ENCODE results near the gene NR2F6. TPM values are rescaled to one million over a fixed set of nuclear protein-coding genes. Genes with fewer than 3 reads are reported as not detected.

Gene NR2F6
- total RNA-seq, 4 donors from 2014 or later = 7.1 to 47.7 (median 10.7) TPM

DNA sequence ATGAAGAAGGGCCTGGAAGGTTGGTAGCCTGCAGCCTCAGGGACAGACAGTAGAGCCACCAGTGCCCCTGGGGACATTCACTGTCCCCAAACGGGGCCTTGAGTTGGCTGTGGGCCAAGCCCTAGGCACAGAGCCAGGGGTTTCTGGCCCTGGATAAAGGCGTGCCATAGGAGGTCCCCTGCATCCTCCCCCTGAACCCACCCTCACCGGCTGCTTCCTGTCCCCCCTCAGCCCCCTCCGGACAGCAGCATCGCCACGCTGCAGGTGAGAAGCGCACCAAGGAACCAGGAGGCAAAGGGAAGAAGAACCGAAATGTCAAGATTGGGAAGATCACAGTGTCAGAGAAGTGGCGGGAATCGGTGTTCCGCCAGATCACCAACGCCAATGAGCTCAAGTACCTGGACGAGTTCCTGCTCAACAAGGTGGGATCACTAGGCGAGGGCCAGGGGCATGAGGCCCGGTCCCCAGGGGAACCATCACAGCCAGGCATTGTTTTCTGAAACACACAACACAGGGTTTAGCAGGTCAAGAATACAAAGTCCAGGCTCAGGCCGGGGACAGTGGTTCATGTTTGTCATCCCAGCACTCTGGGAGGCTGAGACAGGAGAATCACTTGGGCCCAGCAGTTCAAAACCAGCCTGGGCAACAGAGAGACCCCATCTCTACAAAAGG lies 45.2 kb downstream of the NR2F6 start:
- TF ChIP-seq, protein P1, sequence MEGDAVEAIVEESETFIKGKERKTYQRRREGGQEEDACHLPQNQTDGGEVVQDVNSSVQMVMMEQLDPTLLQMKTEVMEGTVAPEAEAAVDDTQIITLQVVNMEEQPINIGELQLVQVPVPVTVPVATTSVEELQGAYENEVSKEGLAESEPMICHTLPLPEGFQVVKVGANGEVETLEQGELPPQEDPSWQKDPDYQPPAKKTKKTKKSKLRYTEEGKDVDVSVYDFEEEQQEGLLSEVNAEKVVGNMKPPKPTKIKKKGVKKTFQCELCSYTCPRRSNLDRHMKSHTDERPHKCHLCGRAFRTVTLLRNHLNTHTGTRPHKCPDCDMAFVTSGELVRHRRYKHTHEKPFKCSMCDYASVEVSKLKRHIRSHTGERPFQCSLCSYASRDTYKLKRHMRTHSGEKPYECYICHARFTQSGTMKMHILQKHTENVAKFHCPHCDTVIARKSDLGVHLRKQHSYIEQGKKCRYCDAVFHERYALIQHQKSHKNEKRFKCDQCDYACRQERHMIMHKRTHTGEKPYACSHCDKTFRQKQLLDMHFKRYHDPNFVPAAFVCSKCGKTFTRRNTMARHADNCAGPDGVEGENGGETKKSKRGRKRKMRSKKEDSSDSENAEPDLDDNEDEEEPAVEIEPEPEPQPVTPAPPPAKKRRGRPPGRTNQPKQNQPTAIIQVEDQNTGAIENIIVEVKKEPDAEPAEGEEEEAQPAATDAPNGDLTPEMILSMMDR (IDR thresholded peaks at IDR 0.05; ENCODE audit: low read depth) = no peak

DNA sequence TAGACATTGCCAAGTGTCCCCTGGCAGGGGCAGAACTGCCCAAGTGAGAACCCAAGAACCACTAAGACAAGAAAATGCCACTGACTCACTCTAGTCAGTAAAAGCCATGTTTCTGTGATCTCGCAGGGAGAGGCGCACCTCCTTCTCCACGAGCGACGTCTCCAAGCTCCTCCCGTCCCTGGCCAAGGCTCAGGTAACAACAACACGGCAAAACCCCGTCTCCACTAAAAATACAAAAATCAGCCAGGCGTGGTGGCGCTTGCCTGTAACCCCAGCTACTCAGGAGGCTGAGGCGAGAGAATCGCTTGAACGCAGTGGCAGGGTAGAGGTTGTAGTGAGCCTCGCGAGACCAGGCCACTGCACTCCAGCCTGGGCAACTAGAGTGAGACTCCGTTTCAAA lies 48.1 kb downstream of the NR2F6 start:
- TF ChIP-seq, protein P1 (IDR thresholded peaks at IDR 0.05; ENCODE audit: low read depth) = no peak

DNA sequence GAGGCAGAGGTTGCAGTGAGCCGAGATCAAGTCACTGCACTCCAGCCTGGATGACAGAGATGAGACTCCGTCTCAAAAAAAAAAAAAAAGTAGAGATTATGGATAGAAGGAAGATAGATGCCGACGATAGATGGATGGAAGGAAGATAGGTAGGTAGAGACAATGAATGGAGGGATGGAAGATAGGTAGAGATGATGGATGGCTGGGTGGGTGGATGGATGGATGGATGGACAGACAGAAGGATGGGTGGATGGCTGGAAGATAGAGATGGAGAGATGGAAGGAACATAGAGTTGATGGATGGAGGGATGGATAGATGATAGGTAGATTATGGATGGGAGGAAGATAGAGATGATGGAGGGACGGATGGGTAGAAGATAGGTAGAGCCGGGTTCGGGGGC lies 49.1 kb downstream of the NR2F6 start:
- TF ChIP-seq, protein P1 (IDR thresholded peaks at IDR 0.05; ENCODE audit: low read depth) = no peak

DNA sequence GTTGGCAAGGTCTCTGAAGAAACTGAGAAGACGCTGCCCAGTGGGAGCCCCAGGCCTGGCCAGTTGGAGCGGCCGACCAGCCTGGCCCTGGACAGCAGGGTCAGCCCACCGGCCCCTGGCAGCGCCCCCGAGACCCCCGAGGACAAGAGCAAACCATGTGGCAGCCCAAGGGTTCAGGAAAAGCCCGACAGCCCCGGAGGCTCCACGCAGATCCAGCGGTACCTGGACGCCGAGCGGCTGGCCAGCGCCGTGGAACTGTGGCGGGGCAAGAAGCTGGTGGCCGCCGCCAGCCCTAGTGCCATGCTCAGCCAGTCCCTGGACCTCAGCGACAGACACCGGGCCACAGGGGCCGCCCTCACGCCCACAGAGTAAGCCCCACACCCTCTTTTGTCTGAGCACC lies 50.6 kb downstream of the NR2F6 start:
- TF ChIP-seq, protein P1 (IDR thresholded peaks at IDR 0.05; ENCODE audit: low read depth) = no peak

DNA sequence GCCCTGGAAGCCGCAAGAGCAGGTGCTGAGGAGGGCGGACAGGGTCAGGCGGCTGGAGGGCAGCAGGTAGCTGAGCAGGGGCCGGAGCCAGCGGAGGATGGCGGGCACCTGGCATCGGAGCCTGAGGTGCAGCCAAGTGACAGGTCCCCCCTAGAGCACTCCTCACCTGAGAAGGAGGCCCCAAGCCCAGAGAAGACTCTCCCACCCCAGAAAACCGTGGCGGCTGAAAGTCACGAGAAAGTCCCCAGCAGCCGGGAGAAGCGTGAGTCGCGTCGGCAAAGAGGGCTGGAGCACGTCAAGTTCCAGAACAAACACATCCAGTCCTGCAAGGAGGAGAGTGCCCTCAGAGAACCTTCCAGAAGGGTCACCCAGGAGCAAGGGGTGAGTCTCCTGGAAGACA lies 51.1 kb downstream of the NR2F6 start:
- TF ChIP-seq, protein P1 (IDR thresholded peaks at IDR 0.05; ENCODE audit: low read depth) = no peak

DNA sequence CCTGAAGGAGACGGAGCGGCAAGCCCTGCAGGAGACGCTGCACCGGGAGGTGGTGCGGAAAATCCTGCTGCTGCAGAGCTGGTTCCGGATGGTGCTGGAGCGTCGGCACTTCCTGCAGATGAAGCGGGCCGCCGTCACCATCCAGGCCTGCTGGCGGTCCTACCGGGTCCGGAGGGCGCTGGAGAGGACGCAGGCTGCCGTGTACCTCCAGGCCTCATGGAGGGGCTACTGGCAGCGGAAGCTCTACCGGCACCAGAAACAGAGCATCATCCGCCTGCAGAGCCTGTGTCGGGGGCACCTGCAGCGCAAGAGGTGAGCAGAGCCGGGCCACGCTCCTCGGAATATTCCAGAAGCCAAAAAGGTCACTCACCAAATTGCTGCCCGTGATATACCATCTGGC lies 53.0 kb downstream of the NR2F6 start:
- TF ChIP-seq, protein P1 (IDR thresholded peaks at IDR 0.05; ENCODE audit: low read depth) = no peak

DNA sequence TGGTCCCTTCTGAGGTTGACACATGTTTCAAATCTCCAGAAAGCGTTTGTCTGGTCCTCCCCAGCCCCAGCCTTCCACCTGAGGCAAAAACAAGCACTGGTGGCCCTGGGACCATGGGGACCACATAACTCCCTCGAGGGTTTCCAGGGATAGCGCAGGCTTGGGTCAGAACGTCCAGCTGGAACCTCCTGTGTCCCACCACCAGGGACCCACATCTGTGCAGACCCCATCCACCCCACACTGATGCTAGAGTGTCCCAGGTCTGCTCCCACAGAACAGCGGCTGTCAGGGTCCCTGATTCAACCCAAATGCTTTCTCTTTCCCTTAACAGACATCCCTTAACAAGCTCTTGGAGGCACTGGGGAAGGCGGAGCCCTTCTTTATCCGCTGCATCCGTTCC lies 60.1 kb downstream of the NR2F6 start:
- TF ChIP-seq, protein P1 (IDR thresholded peaks at IDR 0.05; ENCODE audit: low read depth) = no peak
